Epithelial cell of proximal tubule (primary cell): Measurements from ENCODE around the gene BLVRB. TPM values are rescaled to one million over a fixed set of nuclear protein-coding genes. Genes with fewer than 3 reads are reported as not detected.

ENCODE experiments used
- DNase-seq: peaks from one replicate; pipeline ENCODE4 v3.0.0-alpha.2; 2011; ENCODE audit warnings: low read depth
- H3K4me3 ChIP-seq: 2 replicates; pipeline ENCODE4 v1.5.1; 2011; ENCODE audit warnings: low read depth, mild to moderate bottlenecking, low read length
- CTCF ChIP-seq: conservative IDR thresholded peaks from 2 replicates; pipeline ENCODE4 v1.5.1; 2012; ENCODE audit warnings: low read depth, mild to moderate bottlenecking, low read length
- total RNA-seq: library from RNA; depleted of rRNA; stranded (reverse); fragments of >200 nt; gene quantifications from 2 replicates; pipeline ENCODE4 v1.2.3, GENCODE V29; 2015

Gene BLVRB
- total RNA-seq, 1 donor from 2014 or later = 34.0 TPM

DNA sequence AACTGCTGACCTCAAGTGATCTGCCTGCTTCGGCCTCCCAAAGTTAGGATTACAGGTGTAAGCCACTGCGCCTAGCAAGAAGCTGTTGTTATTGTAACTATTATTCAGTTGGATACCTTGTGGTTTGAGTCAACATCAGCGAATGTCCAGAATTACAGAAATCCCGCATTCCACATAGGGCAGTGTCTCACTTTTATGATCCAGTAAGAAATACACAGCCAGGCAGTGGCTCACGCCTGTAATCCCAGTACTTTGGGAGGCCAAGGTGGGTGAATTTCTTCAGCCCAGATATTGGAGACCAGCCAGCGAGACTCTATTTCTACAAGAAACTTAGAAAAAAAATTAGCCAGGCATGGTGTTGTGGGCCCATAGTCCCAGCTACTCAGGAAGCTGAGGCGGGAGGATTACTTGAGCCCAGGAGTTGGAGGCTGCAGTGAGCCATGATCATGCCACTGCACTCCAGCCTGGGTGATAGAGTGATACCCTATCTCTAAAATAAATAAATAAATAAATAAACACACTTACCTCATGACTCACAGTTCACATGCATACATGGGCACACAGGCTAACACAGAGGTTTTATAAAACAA lies 45.1 kb upstream of the BLVRB start:
- no peak overlapping the region for H3K4me3 ChIP-seq
- no peak for TF ChIP-seq CTCF
- DNase-seq = no peak

GRCh38 chr19:40508739-40509260 lies 43.3 kb upstream of the BLVRB start:
- no peak for DNase-seq

GRCh38 chr19:40507892-40508291 lies 42.3 kb upstream of the BLVRB start:
- TF ChIP-seq CTCF = no peak
- no peak overlapping the region for H3K4me3 ChIP-seq
- no peak for DNase-seq

More at GRCh38 chr19:40508739-40509260, 43.3 kb upstream of the BLVRB start:
- no peak for TF ChIP-seq CTCF
- no peak overlapping the region for H3K4me3 ChIP-seq

DNA sequence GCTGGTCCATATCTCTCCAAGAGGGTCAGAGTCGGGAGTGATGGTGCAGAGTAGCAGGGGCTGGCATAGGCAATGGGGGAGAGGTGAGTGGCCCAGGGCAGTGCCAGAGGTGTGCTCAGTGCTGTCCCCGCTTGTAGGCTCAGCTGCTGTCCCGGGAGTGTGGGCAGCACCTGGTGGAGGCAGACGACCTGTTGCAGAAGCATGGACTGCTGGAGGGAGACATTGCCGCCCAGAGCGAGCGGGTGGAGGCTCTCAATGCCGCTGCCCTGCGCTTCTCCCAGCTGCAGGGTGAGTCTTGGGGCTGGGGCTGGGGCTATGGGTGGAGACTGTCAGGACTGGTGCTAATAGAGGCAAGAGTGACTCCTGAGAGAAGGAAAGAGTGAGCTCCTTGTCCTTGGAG lies 40.6 kb upstream of the BLVRB start:
- no peak for DNase-seq
- no peak for TF ChIP-seq CTCF
- no peak overlapping the region for H3K4me3 ChIP-seq

GRCh38 chr19:40503320-40503695 lies 37.8 kb upstream of the BLVRB start:
- no peak for DNase-seq
- no peak overlapping the region for H3K4me3 ChIP-seq
- no peak for TF ChIP-seq CTCF

GRCh38 chr19:40502647-40503319 lies 37.2 kb upstream of the BLVRB start:
- H3K4me3 ChIP-seq = no peak overlapping the region
- DNase-seq = no peak
- TF ChIP-seq CTCF = peak; percentile 15

- TF ChIP-seq CTCF = no peak
- no peak for DNase-seq
- no peak overlapping the region for H3K4me3 ChIP-seq
These were observed 36.5 kb upstream of the BLVRB start for GRCh38 chr19:40502081-40502480.
